HTR-8/SVneo (cell line): Measurements from ENCODE around the gene GNAI3.

ENCODE experiments used
- DNase-seq: peaks from one replicate; pipeline ENCODE4 v3.0.0; 2011; ENCODE audit warnings: low spot score, mixed read lengths; ENCODE audit not compliant: insufficient read length
- FAIRE-seq: peaks from 2 replicates; lab custom pipeline; 2011; peaks lifted over from hg19 to GRCh38; lab: Jason Lieb, UNC

Gene GNAI3

GRCh38 chr1:109543283-109543987 is 5.0 kb upstream of the GNAI3 start:
- FAIRE-seq (no peak), DNase-seq (no peak)

- FAIRE-seq: no peak
- DNase-seq: no peak
These were observed 4.3 kb upstream of the GNAI3 start for GRCh38 chr1:109543988-109544735.

- peak; percentile 73 for DNase-seq
- FAIRE-seq: no peak
These were observed 1.9 kb upstream of the GNAI3 start for GRCh38 chr1:109546311-109547109.

DNA sequence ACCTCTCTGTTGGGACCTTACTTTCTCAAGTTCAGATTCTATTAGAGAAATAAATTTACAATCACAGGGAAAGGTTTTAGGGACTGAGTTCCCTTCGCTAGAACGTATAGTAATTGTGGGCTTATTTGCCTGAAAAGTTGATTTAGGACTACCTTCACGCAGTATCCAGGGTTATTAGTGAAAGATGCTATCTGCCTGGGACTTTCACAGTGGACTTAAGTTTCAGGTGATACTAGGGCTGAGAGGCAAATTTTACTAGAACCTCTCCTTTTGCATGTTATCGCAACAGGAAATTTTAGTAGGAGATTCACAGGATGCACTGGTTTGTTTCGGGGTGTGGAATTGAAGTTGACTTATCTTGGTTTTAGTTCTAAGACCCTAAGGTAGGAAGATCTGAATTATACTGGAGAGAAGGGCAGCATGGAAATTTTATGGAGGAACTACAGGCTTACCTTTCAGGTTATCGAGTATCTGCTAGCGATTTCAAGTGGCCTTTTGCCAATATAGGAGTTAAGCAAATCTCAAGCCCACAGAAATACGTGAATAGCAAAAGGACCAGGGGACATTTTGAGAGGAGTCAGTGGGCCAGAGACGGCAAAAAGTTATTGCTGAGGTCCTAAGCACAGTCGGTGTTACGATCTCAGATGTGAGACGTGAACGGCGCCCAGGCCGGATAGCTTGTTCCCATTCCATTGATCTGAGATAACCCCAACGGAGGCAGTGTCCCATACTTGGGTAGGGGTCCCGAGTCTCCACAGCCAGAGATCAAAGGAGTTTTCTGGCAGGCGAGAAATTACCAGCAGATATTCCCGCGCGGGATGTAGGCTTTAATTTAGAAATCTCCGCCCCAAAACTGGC is 723 bp upstream of the GNAI3 start:
- no peak for DNase-seq
- FAIRE-seq: no peak

- FAIRE-seq: no peak
- no peak for DNase-seq
These were observed 8.1 kb downstream of the GNAI3 start for GRCh38 chr1:109556563-109556962.

GRCh38 chr1:109557520-109557919 is 9.1 kb downstream of the GNAI3 start:
- DNase-seq (no peak), FAIRE-seq (no peak)

DNA sequence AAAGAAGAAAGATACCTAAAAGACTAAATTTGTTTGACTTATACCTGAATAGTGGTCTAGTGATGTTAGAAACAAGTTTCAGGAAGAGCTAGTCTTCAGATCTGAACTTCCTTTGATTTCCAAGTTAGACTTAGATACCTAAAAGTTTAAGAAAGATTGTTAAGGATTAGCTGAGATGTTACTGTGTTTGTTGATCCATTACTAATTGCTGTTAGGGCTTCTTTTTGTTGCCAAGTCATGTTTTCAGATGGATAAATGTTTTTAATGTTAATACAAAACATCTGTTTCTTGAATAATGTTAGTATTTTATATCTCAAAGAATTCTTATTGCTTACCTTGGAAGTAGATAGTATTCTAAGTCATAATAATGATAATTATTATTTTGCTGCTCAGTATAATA is 11.6 kb downstream of the GNAI3 start:
- DNase-seq: no peak
- FAIRE-seq: no peak

DNA sequence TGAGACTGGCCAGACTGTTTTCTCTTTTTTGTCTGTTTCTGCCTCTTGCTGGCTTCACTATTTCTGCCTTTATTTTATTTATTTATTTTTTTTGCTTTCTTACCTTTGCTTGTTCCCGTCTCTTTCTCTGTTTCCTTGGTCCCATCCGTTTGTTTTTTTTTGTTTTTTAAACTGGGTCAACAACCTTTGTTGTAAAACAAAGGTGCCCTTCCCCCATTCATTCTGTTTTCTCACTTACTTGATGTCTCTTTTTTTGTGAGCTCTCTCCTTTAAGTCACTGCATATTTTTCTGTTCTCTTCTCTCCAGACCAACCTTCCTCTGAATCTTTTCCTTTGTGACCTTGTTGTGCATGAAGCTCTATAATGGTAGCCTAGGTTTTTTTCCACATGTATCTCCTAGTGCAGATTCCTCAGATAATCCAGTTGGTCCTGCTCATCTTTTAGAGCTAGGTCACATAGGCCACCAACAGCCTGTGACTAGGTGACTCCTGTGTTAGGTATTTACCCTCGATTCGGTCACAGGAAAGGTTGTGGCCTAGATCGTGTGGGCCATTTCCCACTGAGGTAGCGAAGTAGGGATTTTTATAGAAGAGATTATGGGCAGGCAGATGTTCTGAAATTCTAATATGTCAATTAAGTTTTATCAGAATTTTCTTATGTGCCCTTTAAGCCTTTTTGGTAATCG is 15.9 kb downstream of the GNAI3 start:
- no peak for FAIRE-seq

GRCh38 chr1:109565241-109565640 is 16.8 kb downstream of the GNAI3 start:
- DNase-seq (no peak), FAIRE-seq (no peak)

More for the DNA sequence above, 15.9 kb downstream of the GNAI3 start:
- no peak for DNase-seq

GRCh38 chr1:109566982-109567381 is 18.6 kb downstream of the GNAI3 start:
- FAIRE-seq (no peak), DNase-seq (no peak)

GRCh38 chr1:109567877-109568672 is 19.7 kb downstream of the GNAI3 start:
- no peak for FAIRE-seq
- DNase-seq: no peak

DNA sequence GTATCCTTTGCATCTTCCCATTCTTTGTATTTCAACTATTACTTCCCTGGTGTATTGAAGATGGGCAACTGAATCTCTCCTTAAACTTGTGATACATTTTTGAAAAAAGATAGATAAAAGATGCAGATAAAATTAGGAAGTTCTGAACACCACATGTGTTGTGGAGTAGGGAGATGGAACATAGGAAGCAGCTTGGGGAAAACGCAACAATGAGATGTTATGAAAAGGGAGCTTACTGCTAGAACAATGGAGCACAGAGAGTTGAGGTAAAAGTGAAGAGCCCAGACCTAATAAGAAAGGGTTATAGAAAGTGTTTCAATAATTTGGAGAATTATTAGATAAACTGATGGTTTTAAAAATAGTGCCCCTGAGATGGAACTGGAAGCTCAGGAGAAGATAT is 20.9 kb downstream of the GNAI3 start:
- no peak for DNase-seq
- no peak for FAIRE-seq

DNA sequence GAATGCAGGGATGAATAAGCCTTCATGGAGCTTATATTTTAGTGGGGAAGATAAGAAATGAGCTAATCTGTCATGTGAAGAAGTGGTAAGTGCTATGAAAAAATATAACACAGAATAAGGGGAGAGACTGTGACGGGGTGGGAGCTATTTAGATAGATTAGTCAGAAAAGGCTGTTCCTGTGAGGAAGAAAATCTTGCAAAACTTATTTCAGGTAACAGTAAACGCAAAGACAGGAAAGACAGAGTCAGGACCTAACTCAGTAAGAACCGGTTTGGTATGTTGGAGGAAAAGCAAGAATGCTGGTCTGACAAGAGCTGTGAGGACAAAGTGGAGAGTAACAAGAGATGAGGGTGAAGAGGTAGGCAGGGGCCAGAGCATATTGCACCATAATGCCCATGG is 22.0 kb downstream of the GNAI3 start:
- no peak for FAIRE-seq
- DNase-seq: no peak

GRCh38 chr1:109573785-109574184 is 25.4 kb downstream of the GNAI3 start:
- no peak for DNase-seq

GRCh38 chr1:109578947-109579443 is 30.6 kb downstream of the GNAI3 start:
- FAIRE-seq: no peak
- DNase-seq: no peak

More at GRCh38 chr1:109573785-109574184, 25.4 kb downstream of the GNAI3 start:
- FAIRE-seq: no peak

- DNase-seq (no peak), FAIRE-seq (no peak)
These were observed 31.1 kb downstream of the GNAI3 start for GRCh38 chr1:109579491-109579890.

DNA sequence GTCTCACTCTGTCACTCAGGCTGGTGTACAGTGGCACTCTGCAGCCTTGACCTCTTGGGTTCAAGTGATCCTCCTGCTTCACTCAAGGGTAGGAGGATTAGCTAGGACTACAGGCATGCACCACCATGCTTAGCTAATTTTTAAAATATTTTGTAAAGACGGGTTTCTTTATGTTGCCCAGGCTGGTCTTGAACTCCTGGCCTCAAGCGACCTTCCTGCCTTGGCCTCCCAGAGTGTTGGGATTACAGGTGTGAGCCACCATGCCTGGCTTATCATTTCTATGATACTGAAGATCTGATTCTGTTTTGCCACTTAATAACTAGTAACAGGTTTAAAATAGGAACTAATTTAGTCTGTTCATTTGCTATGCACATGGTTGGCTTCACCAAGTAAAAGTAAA is 33.6 kb downstream of the GNAI3 start:
- DNase-seq (no peak), FAIRE-seq (no peak)

DNA sequence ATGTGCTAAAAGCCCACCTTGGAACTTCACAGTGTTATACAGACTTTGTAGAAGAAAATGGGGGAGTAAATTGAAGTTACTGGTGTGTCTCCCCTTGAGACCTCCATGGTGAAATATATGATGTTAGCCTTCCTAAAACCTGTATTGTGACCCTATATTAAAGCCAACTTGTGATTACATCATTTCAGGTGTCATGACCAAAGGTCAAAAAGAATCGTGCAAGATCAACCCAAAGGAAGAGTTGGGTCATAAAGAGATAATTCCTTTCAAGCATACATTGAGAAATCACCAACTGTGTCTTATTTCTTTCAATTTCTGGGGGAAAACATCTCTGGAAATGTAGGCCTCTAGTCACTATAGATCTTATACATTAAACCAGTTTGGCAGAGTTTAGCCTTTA is 36.4 kb downstream of the GNAI3 start:
- no peak for DNase-seq
- no peak for FAIRE-seq

DNA sequence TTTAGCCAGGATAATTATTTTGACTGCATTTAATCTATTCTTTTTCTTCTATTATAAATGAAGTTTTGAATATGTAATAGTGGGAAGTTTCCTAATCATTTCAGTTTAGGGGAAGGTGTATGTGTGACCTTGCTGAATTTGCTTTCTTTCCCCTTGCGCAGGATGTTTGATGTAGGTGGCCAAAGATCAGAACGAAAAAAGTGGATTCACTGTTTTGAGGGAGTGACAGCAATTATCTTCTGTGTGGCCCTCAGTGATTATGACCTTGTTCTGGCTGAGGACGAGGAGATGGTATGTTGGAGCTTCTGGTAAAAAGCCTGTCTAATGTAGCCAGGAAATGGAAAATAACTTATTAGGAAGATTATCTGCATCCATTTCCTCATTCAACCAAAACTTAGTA is 37.6 kb downstream of the GNAI3 start:
- no peak for DNase-seq
- no peak for FAIRE-seq
